C4-2B (cell line): ENCODE measurements around the gene CORT.

Experiments used
- ZFX ChIP-seq: fragments of 450-650 bp; IDR thresholded peaks from 2 replicates; pipeline ENCODE4 v1.6.1; 2017
- TF ChIP-seq, protein P1 (sequence below): fragments of 450-650 bp; conservative IDR thresholded peaks from 2 replicates; pipeline ENCODE4 v1.5.1; 2017; ENCODE audit warnings: mild to moderate bottlenecking

GRCh38 chr1:10428984-10429383 is 20.8 kb upstream of the CORT start:
- TF ChIP-seq, protein P1, sequence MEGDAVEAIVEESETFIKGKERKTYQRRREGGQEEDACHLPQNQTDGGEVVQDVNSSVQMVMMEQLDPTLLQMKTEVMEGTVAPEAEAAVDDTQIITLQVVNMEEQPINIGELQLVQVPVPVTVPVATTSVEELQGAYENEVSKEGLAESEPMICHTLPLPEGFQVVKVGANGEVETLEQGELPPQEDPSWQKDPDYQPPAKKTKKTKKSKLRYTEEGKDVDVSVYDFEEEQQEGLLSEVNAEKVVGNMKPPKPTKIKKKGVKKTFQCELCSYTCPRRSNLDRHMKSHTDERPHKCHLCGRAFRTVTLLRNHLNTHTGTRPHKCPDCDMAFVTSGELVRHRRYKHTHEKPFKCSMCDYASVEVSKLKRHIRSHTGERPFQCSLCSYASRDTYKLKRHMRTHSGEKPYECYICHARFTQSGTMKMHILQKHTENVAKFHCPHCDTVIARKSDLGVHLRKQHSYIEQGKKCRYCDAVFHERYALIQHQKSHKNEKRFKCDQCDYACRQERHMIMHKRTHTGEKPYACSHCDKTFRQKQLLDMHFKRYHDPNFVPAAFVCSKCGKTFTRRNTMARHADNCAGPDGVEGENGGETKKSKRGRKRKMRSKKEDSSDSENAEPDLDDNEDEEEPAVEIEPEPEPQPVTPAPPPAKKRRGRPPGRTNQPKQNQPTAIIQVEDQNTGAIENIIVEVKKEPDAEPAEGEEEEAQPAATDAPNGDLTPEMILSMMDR, result no peak
- no peak for TF ChIP-seq ZFX
